Esophagus muscularis mucosa (tissue), 3 donors: Measurements from ENCODE around the gene BPIFB6.

Source experiments
- CTCF ChIP-seq, 3 experiments: fragments of 200-600 bp in 2 of 3; fragments of 450-650 bp in 1 of 3; sonication (generic) in 2 of 3; IDR thresholded peaks; one replicate each; pipeline ENCODE4 v1.5.1; 2017 to 2019; ENCODE audit warnings: antibody characterized with exemption in 3 of 3, mild to moderate bottlenecking in 2 of 3, moderate library complexity in 1 of 3
- POLR2A ChIP-seq: fragments of 450-650 bp; IDR thresholded peaks from one replicate; pipeline ENCODE4 v1.6.1; 2017; ENCODE audit warnings: antibody characterized with exemption, moderate library complexity, mild to moderate bottlenecking, low read depth
- POLR2AphosphoS5 ChIP-seq, 2 donors: sonication (generic); formaldehyde crosslinking; IDR thresholded peaks; one replicate each; pipeline ENCODE4 v1.6.1; 2017; ENCODE audit warnings: antibody characterized with exemption in 2 of 2

- no peak for TF ChIP-seq CTCF (IDR thresholded peaks at IDR 0.05)
- TF ChIP-seq POLR2A, result no peak
- TF ChIP-seq POLR2AphosphoS5 (IDR thresholded peaks at IDR 0.05), result no peak
Observed at GRCh38 chr20:33093582-33093981, 62.1 kb downstream of the BPIFB6 start.
